COLO829 (cell line): ENCODE measurements around the gene KDM2B.

Source experiments
- DNase-seq: peaks from one replicate; pipeline ENCODE4 v3.0.0; 2012; ENCODE audit warnings: low spot score

Gene KDM2B

GRCh38 chr12:121430833-121431415, 149.9 kb downstream of the KDM2B start:
- DNase-seq, result no peak

GRCh38 chr12:121428883-121429282, 151.9 kb downstream of the KDM2B start:
- no peak for DNase-seq

GRCh38 chr12:121427556-121428050, 153.2 kb downstream of the KDM2B start:
- DNase-seq, result no peak

- DNase-seq, result no peak
Observed at GRCh38 chr12:121424624-121424975, 156.2 kb downstream of the KDM2B start.

- no peak for DNase-seq
Observed at GRCh38 chr12:121423682-121424623, 156.9 kb downstream of the KDM2B start.

GRCh38 chr12:121423253-121423652, 157.6 kb downstream of the KDM2B start:
- no peak for DNase-seq

- no peak for DNase-seq
Observed at GRCh38 chr12:121420109-121420508, 160.7 kb downstream of the KDM2B start.

- DNase-seq, result no peak
Observed at GRCh38 chr12:121417847-121418246, 163.0 kb downstream of the KDM2B start.

GRCh38 chr12:121413917-121414316, 166.9 kb downstream of the KDM2B start:
- no peak for DNase-seq

GRCh38 chr12:121405211-121405610, 175.6 kb downstream of the KDM2B start:
- no peak for DNase-seq

GRCh38 chr12:121404734-121405133, 176.1 kb downstream of the KDM2B start:
- no peak for DNase-seq

GRCh38 chr12:121403721-121404120, 177.1 kb downstream of the KDM2B start:
- no peak for DNase-seq

- DNase-seq, result no peak
Observed at GRCh38 chr12:121400332-121401139, 180.3 kb downstream of the KDM2B start.

GRCh38 chr12:121399391-121400331, 181.2 kb downstream of the KDM2B start, which contains the start of gene RNF34:
Gene RNF34, plus strand, starts transcription at chr12:121400118. Its CDS starts 95 bp downstream, at chr12:121400213.
- DNase-seq, result peak; percentile 92

GRCh38 chr12:121398355-121398754, 182.5 kb downstream of the KDM2B start:
- no peak for DNase-seq

- DNase-seq, result no peak
Observed at GRCh38 chr12:121397521-121397920, 183.3 kb downstream of the KDM2B start.

GRCh38 chr12:121392325-121392716, 188.5 kb downstream of the KDM2B start:
- DNase-seq, result no peak

GRCh38 chr12:121391619-121392324, 189.1 kb downstream of the KDM2B start:
- DNase-seq, result no peak

GRCh38 chr12:121390856-121391255, 190.0 kb downstream of the KDM2B start:
- DNase-seq, result no peak

GRCh38 chr12:121388421-121388981, 192.3 kb downstream of the KDM2B start:
- DNase-seq, result peak; percentile 82
